Subcutaneous abdominal adipose tissue (tissue), 5 donors: ENCODE measurements around the gene ABHD6.
"Not testable (repeated sequence)": the region's sequence is repeated elsewhere in the genome, so short reads cannot be mapped to it uniquely, and the experiment has no call there.

ENCODE experiments used
- H3K27ac ChIP-seq: one replicate; pipeline ENCODE4 v1.7.0; 2013; ENCODE audit warnings: low read depth, mild to moderate bottlenecking, inconsistent platforms, low read length, moderate library complexity
- H3K27me3 ChIP-seq, 5 donors: one replicate each; pipeline ENCODE4 v1.7.0; 2013; ENCODE audit warnings: low read length in 5 of 5, inconsistent platforms in 1 of 5; ENCODE audit not compliant: control insufficient read depth in 5 of 5, insufficient read depth in 4 of 5
- H3K36me3 ChIP-seq, 5 donors: one replicate each; pipeline ENCODE4 v1.7.0; 2013; ENCODE audit warnings: low read length in 5 of 5; ENCODE audit not compliant: control insufficient read depth in 5 of 5, insufficient read depth in 5 of 5
- H3K4me1 ChIP-seq, 5 donors: one replicate each; pipeline ENCODE4 v1.7.0; 2013; ENCODE audit warnings: low read length in 5 of 5, mild to moderate bottlenecking in 3 of 5, moderate library complexity in 1 of 5; ENCODE audit not compliant: control insufficient read depth in 5 of 5, insufficient read depth in 5 of 5
- H3K4me3 ChIP-seq, 5 donors: one replicate each; pipeline ENCODE4 v1.7.0; 2013; ENCODE audit warnings: low read length in 5 of 5, low read depth in 1 of 5
- H3K9ac ChIP-seq, 5 donors: one replicate each; pipeline ENCODE4 v1.7.0; 2013; ENCODE audit warnings: low read length in 5 of 5, mild to moderate bottlenecking in 4 of 5, moderate library complexity in 3 of 5
- H3K9me3 ChIP-seq, 5 donors: one replicate each; pipeline ENCODE4 v1.7.0; 2013; ENCODE audit warnings: low read length in 5 of 5; ENCODE audit not compliant: control insufficient read depth in 5 of 5
- donor health status: healthy.
- donor health status: healthy.
- donor health status: healthy.
- donor health status: healthy.
- donor health status: healthy.

Gene ABHD6

GRCh38 chr3:58290446-58290845 is 52.9 kb downstream of the ABHD6 start:
- not testable (repeated sequence) for H3K9me3 ChIP-seq, H3K27ac ChIP-seq, H3K4me3 ChIP-seq, H3K27me3 ChIP-seq, H3K4me1 ChIP-seq, H3K9ac ChIP-seq
- H3K36me3 ChIP-seq, result peaks cover 4 to 51% (median 39%) of the 10 kb centered on the region in 5 donors

- peaks cover 0 to 43% (median 34%) of the 10 kb centered on the region in 5 donors for H3K36me3 ChIP-seq
- H3K4me3 ChIP-seq, result no peak overlapping the region
- H3K9ac ChIP-seq, result no peak overlapping the region
- no peak overlapping the region for H3K27ac ChIP-seq
- peaks cover 0 to 9% (median 0%) of the 10 kb centered on the region in 5 donors for H3K4me1 ChIP-seq
- H3K9me3 ChIP-seq, result peaks cover 0 to 4% (median 0%) of the 10 kb centered on the region in 5 donors
- no peaks in the 10 kb centered on the region for H3K27me3 ChIP-seq
Observed at GRCh38 chr3:58291671-58292338, 54.2 kb downstream of the ABHD6 start.

GRCh38 chr3:58292866-58293265 is 55.3 kb downstream of the ABHD6 start:
- Histone ChIP-seq H3K4me3 (no peak overlapping the region), H3K9ac (no peak overlapping the region), H3K9me3 (peaks cover 0 to 4% (median 0%) of the 10 kb centered on the region in 5 donors), H3K27ac (no peak overlapping the region), H3K4me1 (peaks cover 0 to 12% (median 0%) of the 10 kb centered on the region in 5 donors), H3K36me3 (peaks cover 0 to 34% (median 26%) of the 10 kb centered on the region in 5 donors), H3K27me3 (no peaks in the 10 kb centered on the region)

GRCh38 chr3:58293516-58293915 is 55.9 kb downstream of the ABHD6 start:
- no peak overlapping the region for H3K4me3 ChIP-seq
- H3K27ac ChIP-seq, result no peak overlapping the region
- H3K9me3 ChIP-seq, result peaks cover 0 to 4% (median 0%) of the 10 kb centered on the region in 5 donors
- peaks cover 0 to 12% (median 0%) of the 10 kb centered on the region in 5 donors for H3K4me1 ChIP-seq
- no peaks in the 10 kb centered on the region for H3K27me3 ChIP-seq
- peaks cover 0 to 28% (median 20%) of the 10 kb centered on the region in 5 donors for H3K36me3 ChIP-seq
- H3K9ac ChIP-seq, result no peak overlapping the region

- Histone ChIP-seq H3K9ac (peak overlapping the region in 1 of 5 donors; percentile 2), H3K4me3 (no peak overlapping the region)
Observed at GRCh38 chr3:58296269-58296668, 58.7 kb downstream of the ABHD6 start.

GRCh38 chr3:58296843-58297242 is 59.3 kb downstream of the ABHD6 start:
- no peak overlapping the region for H3K27ac ChIP-seq
- H3K4me1 ChIP-seq, result peaks cover 0 to 17% (median 0%) of the 10 kb centered on the region in 5 donors
- H3K9ac ChIP-seq, result peak overlapping the region in 1 of 5 donors; percentile 2
- peaks cover 0 to 22% (median 17%) of the 10 kb centered on the region in 5 donors for H3K36me3 ChIP-seq
- H3K9me3 ChIP-seq, result peaks cover 0 to 9% (median 0%) of the 10 kb centered on the region in 5 donors
- no peak overlapping the region for H3K4me3 ChIP-seq
- peaks cover 0 to 7% (median 0%) of the 10 kb centered on the region in 5 donors for H3K27me3 ChIP-seq

More at GRCh38 chr3:58296269-58296668, 58.7 kb downstream of the ABHD6 start:
- Histone ChIP-seq H3K27ac (no peak overlapping the region), H3K4me1 (peaks cover 0 to 17% (median 0%) of the 10 kb centered on the region in 5 donors), H3K27me3 (peaks cover 0 to 5% (median 0%) of the 10 kb centered on the region in 5 donors), H3K36me3 (peaks cover 0 to 26% (median 19%) of the 10 kb centered on the region in 5 donors), H3K9me3 (peaks cover 0 to 4% (median 0%) of the 10 kb centered on the region in 5 donors)

- Histone ChIP-seq H3K9ac (peak overlapping the region in 1 of 5 donors; percentile 23), H3K27me3 (peaks cover 0 to 8% (median 0%) of the 10 kb centered on the region in 5 donors), H3K9me3 (peaks cover 0 to 9% (median 0%) of the 10 kb centered on the region in 5 donors), H3K36me3 (peaks cover 0 to 11% (median 11%) of the 10 kb centered on the region in 5 donors), H3K27ac (no peak overlapping the region), H3K4me3 (no peak overlapping the region), H3K4me1 (peaks cover 0 to 17% (median 0%) of the 10 kb centered on the region in 5 donors)
Observed at GRCh38 chr3:58298190-58298589, 60.6 kb downstream of the ABHD6 start.

GRCh38 chr3:58299075-58299474 is 61.5 kb downstream of the ABHD6 start:
- peaks cover 0 to 3% (median 2%) of the 10 kb centered on the region in 5 donors for H3K36me3 ChIP-seq
- no peak overlapping the region for H3K9ac ChIP-seq
- peaks cover 0 to 9% (median 0%) of the 10 kb centered on the region in 5 donors for H3K9me3 ChIP-seq
- peaks cover 0 to 8% (median 0%) of the 10 kb centered on the region in 5 donors for H3K27me3 ChIP-seq
- no peak overlapping the region for H3K27ac ChIP-seq
- H3K4me1 ChIP-seq, result peaks cover 0 to 17% (median 0%) of the 10 kb centered on the region in 5 donors
- H3K4me3 ChIP-seq, result no peak overlapping the region

GRCh38 chr3:58299839-58300516 is 62.4 kb downstream of the ABHD6 start:
- no peak overlapping the region for H3K9ac ChIP-seq
- H3K4me1 ChIP-seq, result peaks cover 0 to 17% (median 0%) of the 10 kb centered on the region in 5 donors
- H3K36me3 ChIP-seq, result no peaks in the 10 kb centered on the region
- H3K27ac ChIP-seq, result no peak overlapping the region
- H3K9me3 ChIP-seq, result peaks cover 0 to 9% (median 0%) of the 10 kb centered on the region in 5 donors
- no peak overlapping the region for H3K4me3 ChIP-seq
- peaks cover 0 to 8% (median 0%) of the 10 kb centered on the region in 5 donors for H3K27me3 ChIP-seq
